Sigmoid colon (tissue), 4 donors: Measurements from ENCODE around the gene CLCN4.

ENCODE experiments used
- EP300 ChIP-seq, 4 donors: sonication (generic); formaldehyde crosslinking; IDR thresholded peaks; one replicate each; pipeline ENCODE4 v1.6.1; 2017; ENCODE audit warnings: antibody characterized with exemption in 4 of 4
- POLR2AphosphoS5 ChIP-seq, 4 donors: sonication (generic); formaldehyde crosslinking; IDR thresholded peaks; one replicate each; pipeline ENCODE4 v1.6.1; 2017; ENCODE audit warnings: antibody characterized with exemption in 4 of 4
- TF ChIP-seq, protein P1 (sequence below), 4 experiments: fragments of 450-650 bp in 3 of 4; fragments of 200-600 bp in 1 of 4; IDR thresholded peaks; one replicate each; pipeline ENCODE4 v1.5.1; 2016 to 2019; ENCODE audit warnings: antibody characterized with exemption in 4 of 4, mild to moderate bottlenecking in 3 of 4, moderate library complexity in 2 of 4

DNA sequence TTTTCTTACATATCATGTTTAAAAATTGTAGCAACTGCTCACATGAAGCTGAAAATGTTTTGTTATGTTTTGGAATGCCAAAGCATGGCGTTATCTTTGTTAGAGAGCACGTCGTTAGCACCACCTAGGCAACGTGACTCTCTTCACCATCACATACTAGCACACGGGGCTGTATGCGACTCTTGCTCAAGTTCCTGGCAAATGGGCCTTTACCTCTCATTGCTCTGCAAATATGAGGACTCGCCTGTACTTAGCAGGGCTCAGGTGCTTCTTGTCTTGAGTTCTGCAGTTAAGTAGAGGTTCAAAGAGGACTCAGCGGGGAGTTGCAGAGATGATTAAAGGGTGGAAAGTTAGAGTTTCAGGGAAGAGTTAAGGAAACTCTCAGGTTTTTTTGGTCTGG lies 59.4 kb downstream of the CLCN4 start:
- TF ChIP-seq POLR2AphosphoS5 (IDR thresholded peaks at IDR 0.05), result no peak
- TF ChIP-seq, protein P1, sequence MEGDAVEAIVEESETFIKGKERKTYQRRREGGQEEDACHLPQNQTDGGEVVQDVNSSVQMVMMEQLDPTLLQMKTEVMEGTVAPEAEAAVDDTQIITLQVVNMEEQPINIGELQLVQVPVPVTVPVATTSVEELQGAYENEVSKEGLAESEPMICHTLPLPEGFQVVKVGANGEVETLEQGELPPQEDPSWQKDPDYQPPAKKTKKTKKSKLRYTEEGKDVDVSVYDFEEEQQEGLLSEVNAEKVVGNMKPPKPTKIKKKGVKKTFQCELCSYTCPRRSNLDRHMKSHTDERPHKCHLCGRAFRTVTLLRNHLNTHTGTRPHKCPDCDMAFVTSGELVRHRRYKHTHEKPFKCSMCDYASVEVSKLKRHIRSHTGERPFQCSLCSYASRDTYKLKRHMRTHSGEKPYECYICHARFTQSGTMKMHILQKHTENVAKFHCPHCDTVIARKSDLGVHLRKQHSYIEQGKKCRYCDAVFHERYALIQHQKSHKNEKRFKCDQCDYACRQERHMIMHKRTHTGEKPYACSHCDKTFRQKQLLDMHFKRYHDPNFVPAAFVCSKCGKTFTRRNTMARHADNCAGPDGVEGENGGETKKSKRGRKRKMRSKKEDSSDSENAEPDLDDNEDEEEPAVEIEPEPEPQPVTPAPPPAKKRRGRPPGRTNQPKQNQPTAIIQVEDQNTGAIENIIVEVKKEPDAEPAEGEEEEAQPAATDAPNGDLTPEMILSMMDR (IDR thresholded peaks at IDR 0.05), result no peak
- no peak for TF ChIP-seq EP300 (IDR thresholded peaks at IDR 0.05)
